Activated CD8-positive, alpha-beta memory T cell treated with anti-CD3 and anti-CD28 coated beads for 1 hour (primary cell): ENCODE data around the gene SETD7.

Experiments
- DNase-seq, 2 donors: peaks; one replicate each; pipeline ENCODE4 v3.0.0-alpha.2; 2020; ENCODE audit warnings: low read depth in 1 of 2; ENCODE audit errors: extremely low read depth in 1 of 2

The SETD7 gene

GRCh38 chr4:139575072-139575471 lies 19.1 kb upstream of the SETD7 start:
- no peak for DNase-seq

GRCh38 chr4:139574641-139575040 lies 18.6 kb upstream of the SETD7 start:
- no peak for DNase-seq

- no peak for DNase-seq
Observed at GRCh38 chr4:139568206-139568955, 12.4 kb upstream of the SETD7 start.

- DNase-seq: no peak
Observed at GRCh38 chr4:139567159-139567870, 11.3 kb upstream of the SETD7 start.

GRCh38 chr4:139564502-139564901 lies 8.5 kb upstream of the SETD7 start:
- no peak for DNase-seq

- DNase-seq: no peak
Observed at GRCh38 chr4:139563515-139563914, 7.5 kb upstream of the SETD7 start.

GRCh38 chr4:139562839-139563238 lies 6.8 kb upstream of the SETD7 start:
- DNase-seq: no peak

- DNase-seq: no peak
Observed at GRCh38 chr4:139562067-139562684, 6.2 kb upstream of the SETD7 start.

- no peak for DNase-seq
Observed at GRCh38 chr4:139560406-139561104, 4.5 kb upstream of the SETD7 start.

GRCh38 chr4:139559687-139560086 lies 3.7 kb upstream of the SETD7 start:
- no peak for DNase-seq

GRCh38 chr4:139559089-139559479 lies 3.1 kb upstream of the SETD7 start:
- no peak for DNase-seq

- no peak for DNase-seq
Observed at GRCh38 chr4:139558235-139559088, 2.4 kb upstream of the SETD7 start.

- DNase-seq: no peak
Observed at GRCh38 chr4:139557556-139558110, 1.6 kb upstream of the SETD7 start.

GRCh38 chr4:139556724-139557555 lies 921 bp upstream of the SETD7 start:
- peak; percentile 14 to 18 for DNase-seq

- no peak for DNase-seq
Observed at GRCh38 chr4:139555705-139556070, 331 bp downstream of the SETD7 start.

- DNase-seq: peak; percentile 42 to 51
Observed at GRCh38 chr4:139554893-139555704, 920 bp downstream of the SETD7 start.

- no peak for DNase-seq
Observed at GRCh38 chr4:139554642-139554892, 1.5 kb downstream of the SETD7 start.

- DNase-seq: no peak
Observed at GRCh38 chr4:139553751-139554641, 2.0 kb downstream of the SETD7 start.
